HCT116 (cell line): ENCODE data around the gene MAB21L3. TPM values are rescaled to one million over a fixed set of nuclear protein-coding genes. Genes with fewer than 3 reads are reported as not detected.

ENCODE experiments used
- ATAC-seq: fragments of 200-7000 bp; cut with Tn5 transposase; 2 replicates; pipeline ENCODE4 v1.9.1; 2020; ENCODE audit warnings: mild to moderate bottlenecking, moderate library complexity
- BruUV-seq: library from RNA; stranded (reverse); fragments of 400-500 nt; replicated peaks from 2 replicates; lab custom pipeline; 2021; lab: Mats Ljungman, UMichigan
- CTCF ChIA-PET: fragments of 300-600 bp; sonication (Branson Sonifier 250); formaldehyde crosslinking; loops from one replicate; lab custom pipeline; 2021; ENCODE audit warnings: antibody characterized with exemption; lab: Charles Lee
- POLR2A ChIA-PET: fragments of 300-600, 350-600 bp; sonication (Branson Sonifier 250); formaldehyde crosslinking; loops from one replicate; lab custom pipeline; 2021; ENCODE audit warnings: antibody characterized with exemption; lab: Charles Lee
- RAD21 ChIA-PET, 2 experiments: fragments of 300-600 bp; sonication (Branson Sonifier 250); formaldehyde crosslinking; loops; one replicate each; lab custom pipeline; 2023; ENCODE audit warnings: low total read pairs in 2 of 2; ENCODE audit not compliant: uncharacterized antibody in 2 of 2, unreplicated experiment in 2 of 2, low non-redundant PET in 1 of 2; lab: Charles Lee
- DNase-seq: peaks from one replicate; pipeline ENCODE4 v3.0.0-alpha.2; 2010; ENCODE audit warnings: low read depth, low spot score
- H2AFZ ChIP-seq: fragments of 200-600 bp; shearing (Covaris generic), sonication (generic); 2 replicates; pipeline ENCODE4 v1.6.1; 2017; ENCODE audit warnings: low read depth, mixed run types, mixed read lengths, antibody characterized with exemption, low read length; ENCODE audit not compliant: poor library complexity, severe bottlenecking
- H3K27ac ChIP-seq: 2 replicates; pipeline ENCODE4 v1.5.1; 2012; ENCODE audit warnings: low read depth, low read length
- H3K27me3 ChIP-seq: fragments of 200-600 bp; sonication (generic); 2 replicates; pipeline ENCODE4 v1.6.1; 2016; ENCODE audit warnings: mixed run types, low read length, mixed read lengths; ENCODE audit not compliant: insufficient read depth
- H3K36me3 ChIP-seq, 2 experiments: fragments of 200-500 bp in 1 of 2; fragments of 200-600 bp in 1 of 2; sonication (Bioruptor generic) in 1 of 2; sonication (generic) in 1 of 2; 2 replicates each; pipeline versions ENCODE4 v1.5.1 to v1.6.1; 2014 to 2016; ENCODE audit warnings: low read length in 2 of 2, inconsistent platforms in 1 of 2, mixed read lengths in 1 of 2, mixed run types in 1 of 2; ENCODE audit not compliant: insufficient read depth in 2 of 2, control insufficient read depth in 1 of 2
- H3K4me1 ChIP-seq, 2 experiments: fragments of 200-600 bp in 1 of 2; sonication (generic) in 1 of 2; 2 replicates each; pipeline versions ENCODE4 v1.5.1 to v1.6.1; 2012 to 2017; ENCODE audit warnings: low read length in 2 of 2, inconsistent platforms in 1 of 2, mild to moderate bottlenecking in 1 of 2, mixed read lengths in 1 of 2, mixed run types in 1 of 2, moderate library complexity in 1 of 2; ENCODE audit not compliant: insufficient read depth in 2 of 2, control insufficient read depth in 1 of 2
- H3K4me2 ChIP-seq: fragments of 200-600 bp; sonication (generic); 2 replicates; pipeline ENCODE4 v1.6.1; 2017; ENCODE audit warnings: mixed run types, low read length, mixed read lengths
- H3K4me3 ChIP-seq, 2 experiments: fragments of 200-600 bp in 1 of 2; sonication (generic) in 1 of 2; replicated peaks in 1 of 2; 2 replicates each; pipeline ENCODE4 v1.5.1; 2011 to 2016; ENCODE audit warnings: low read length in 2 of 2, control low read depth in 1 of 2, low read depth in 1 of 2, mild to moderate bottlenecking in 1 of 2, mixed read lengths in 1 of 2, mixed run types in 1 of 2
- H3K79me2 ChIP-seq: fragments of 200-600 bp; sonication (generic); 2 replicates; pipeline ENCODE4 v1.6.1; 2017; ENCODE audit warnings: mild to moderate bottlenecking, mixed run types, low read length, moderate library complexity, mixed read lengths; ENCODE audit not compliant: insufficient read depth
- H3K9ac ChIP-seq: fragments of 200-600 bp; sonication (generic); 2 replicates; pipeline ENCODE4 v1.6.1; 2016; ENCODE audit warnings: low read length, mixed read lengths
- H3K9me2 ChIP-seq: fragments of 200-600 bp; sonication (generic), shearing (Covaris generic); 2 replicates; pipeline ENCODE4 v1.6.1; 2017; ENCODE audit warnings: mixed run types, mild to moderate bottlenecking, moderate library complexity; ENCODE audit not compliant: insufficient read depth
- H3K9me3 ChIP-seq, 2 experiments: fragments of 200-500 bp in 1 of 2; fragments of 200-600 bp in 1 of 2; sonication (Bioruptor generic) in 1 of 2; sonication (generic) in 1 of 2; 2 replicates each; pipeline ENCODE4 v1.6.1; 2014 to 2017; ENCODE audit warnings: low read length in 2 of 2, mixed read lengths in 2 of 2, inconsistent platforms in 1 of 2, low read depth in 1 of 2, mild to moderate bottlenecking in 1 of 2, mixed run types in 1 of 2, moderate library complexity in 1 of 2; ENCODE audit not compliant: control insufficient read depth in 1 of 2, insufficient read depth in 1 of 2
- H4K20me1 ChIP-seq: fragments of 200-600 bp; sonication (generic), shearing (Covaris generic); 2 replicates; pipeline ENCODE4 v1.6.1; 2017; ENCODE audit warnings: mixed run types, mild to moderate bottlenecking, moderate library complexity; ENCODE audit not compliant: insufficient read depth
- CBX3 ChIP-seq: IDR thresholded peaks from 2 replicates; pipeline ENCODE4 v1.6.1; 2012; ENCODE audit warnings: low read depth
- CEBPB ChIP-seq: IDR thresholded peaks from 2 replicates; pipeline ENCODE4 v1.6.1; 2012; ENCODE audit warnings: low read depth
- ELF1 ChIP-seq: IDR thresholded peaks from 2 replicates; pipeline ENCODE4 v1.6.1; 2012; ENCODE audit warnings: low read depth, borderline replicate concordance
- EZH2 ChIP-seq: fragments of 200-600 bp; sonication (generic); IDR thresholded peaks from 2 replicates; pipeline ENCODE4 v1.6.1; 2017; ENCODE audit warnings: antibody characterized with exemption, mixed run types
- EZH2phosphoT487 ChIP-seq: fragments of 200-600 bp; IDR thresholded peaks from 2 replicates; pipeline ENCODE4 v1.6.1; 2018; ENCODE audit warnings: antibody characterized with exemption, borderline replicate concordance
- FOSL1 ChIP-seq: IDR thresholded peaks from 2 replicates; pipeline ENCODE4 v1.6.1; 2012; ENCODE audit warnings: low read depth
- JUND ChIP-seq: IDR thresholded peaks from 2 replicates; pipeline ENCODE4 v1.6.1; 2012
- POLR2A ChIP-seq: IDR thresholded peaks from 2 replicates; pipeline ENCODE4 v1.7.0; 2011; ENCODE audit warnings: borderline replicate concordance; ENCODE audit not compliant: insufficient read depth, insufficient read length; ENCODE audit errors: extremely low read depth
- RAD21 ChIP-seq: IDR thresholded peaks from 2 replicates; pipeline ENCODE4 v1.6.1; 2012; ENCODE audit warnings: low read depth, mild to moderate bottlenecking
- SIN3A ChIP-seq: IDR thresholded peaks from 2 replicates; pipeline ENCODE4 v1.6.1; 2012; ENCODE audit warnings: low read depth
- SP1 ChIP-seq: IDR thresholded peaks from 2 replicates; pipeline ENCODE4 v1.6.1; 2012; ENCODE audit warnings: low read depth
- TCF7L2 ChIP-seq: IDR thresholded peaks from 2 replicates; pipeline ENCODE4 v1.7.0; 2011; ENCODE audit warnings: borderline replicate concordance, inconsistent platforms; ENCODE audit not compliant: insufficient read depth, insufficient read length; ENCODE audit errors: extremely low read depth
- YY1 ChIP-seq: IDR thresholded peaks from 2 replicates; pipeline ENCODE4 v1.6.1; 2011; ENCODE audit warnings: low read length, low read depth, moderate library complexity, mild to moderate bottlenecking; ENCODE audit not compliant: insufficient replicate concordance; ENCODE audit errors: extremely low read depth
- ZFX ChIP-seq: fragments of 450-650 bp; IDR thresholded peaks from 2 replicates; pipeline ENCODE4 v1.6.1; 2017
- ZNF274 ChIP-seq: fragments of 200-500 bp; sonication (Bioruptor generic); IDR thresholded peaks from 2 replicates; pipeline ENCODE4 v1.6.1; 2014; ENCODE audit warnings: mild to moderate bottlenecking, low read depth, low read length, inconsistent platforms
- intact Hi-C: fragments of 100-400 bp; cut with micrococcal nuclease; formaldehyde crosslinking; loops from 2 replicates; pipeline ENCODE4 v1.10.0; 2022
- total RNA-seq: library from RNA; stranded (reverse); gene quantifications from one replicate; pipeline ENCODE4 v1.2.1, GENCODE V29; 2021; ENCODE audit not compliant: unreplicated experiment
- TF ChIP-seq, protein P1 (sequence below): IDR thresholded peaks from 2 replicates; pipeline ENCODE4 v1.6.1; 2012
- TF ChIP-seq, protein P2 (sequence below): IDR thresholded peaks from 2 replicates; pipeline ENCODE4 v1.6.1; 2011; ENCODE audit warnings: mild to moderate bottlenecking, low read length, moderate library complexity; ENCODE audit not compliant: insufficient replicate concordance; ENCODE audit errors: extremely low read depth

The MAB21L3 gene
- total RNA-seq, 1 experiment from 2014 or later = not detected

DNA sequence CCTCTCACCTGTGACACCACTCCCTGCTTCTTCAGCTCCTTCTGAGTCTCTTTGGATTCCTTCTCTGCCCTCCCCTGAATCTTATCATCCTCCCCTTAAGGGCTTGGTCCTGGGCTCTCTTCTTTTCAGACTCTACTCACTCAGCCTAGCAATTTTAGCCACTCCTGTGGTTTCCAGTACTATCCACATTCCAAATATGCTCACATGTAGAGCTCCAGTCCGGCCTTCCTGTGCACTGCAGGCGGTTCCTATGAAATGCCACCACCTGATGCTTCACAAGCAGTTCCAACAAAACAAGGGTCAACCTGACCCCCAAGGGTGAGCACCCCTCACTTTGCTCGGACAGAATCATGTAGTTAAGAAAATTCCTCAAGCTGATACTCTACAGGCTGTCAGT lies 35.9 kb downstream of the MAB21L3 start:
- H3K79me2 ChIP-seq = no peaks in the 10 kb centered on the region
- H3K36me3 ChIP-seq = no peaks in the 10 kb centered on the region
- H3K27me3 ChIP-seq = no peaks in the 10 kb centered on the region
- no peak for TF ChIP-seq RAD21
- TF ChIP-seq YY1 = no peak
- TF ChIP-seq CBX3 = no peak
- TF ChIP-seq EZH2 = no peak
- TF ChIP-seq POLR2A = no peak
- TF ChIP-seq ZNF274 = no peak
- TF ChIP-seq JUND = no peak
- no peak for TF ChIP-seq SIN3A
- ChIA-PET POLR2A (interaction anchor here (1.0 kb wide), 1 partner anchor 270 kb away, joined by 3 read pairs; no protein-coding TSS in a partner anchor), RAD21 (interaction anchor here (1.4 to 1.5 kb wide), 2 partner anchors 8 to 352 kb away, joined by 4 to 5 read pairs; no protein-coding TSS in a partner anchor), CTCF (interaction anchor here (4.6 to 5.3 kb wide), 2 partner anchors 8 to 338 kb away, joined by 28 to 33 read pairs; no protein-coding TSS in a partner anchor)
- H3K4me1 ChIP-seq = peaks cover 0 to 5% of the 10 kb centered on the region in 2 experiments; a peak in 1 of 4 replicates
- no peak overlapping the region for H2AFZ ChIP-seq
- no peaks in the 10 kb centered on the region for H3K9me2 ChIP-seq
- H3K9me3 ChIP-seq = 0 out of 4 replicates have a peak, but pooled peaks cover 0 to 6% of the 10 kb centered on the region in 2 experiments
- BruUV-seq = no TSS peak
- ATAC-seq = no peak
- H3K4me3 ChIP-seq = no peak overlapping the region
- H3K27ac ChIP-seq = no peak overlapping the region
- no peak overlapping the region for H3K4me2 ChIP-seq
- no peaks in the 10 kb centered on the region for H4K20me1 ChIP-seq
- no peak overlapping the region for H3K9ac ChIP-seq
- no peak for DNase-seq
- intact Hi-C loops = loop anchor here (10.0 kb wide), 1 partner anchor 908 kb away; no protein-coding TSS in a partner anchor

DNA sequence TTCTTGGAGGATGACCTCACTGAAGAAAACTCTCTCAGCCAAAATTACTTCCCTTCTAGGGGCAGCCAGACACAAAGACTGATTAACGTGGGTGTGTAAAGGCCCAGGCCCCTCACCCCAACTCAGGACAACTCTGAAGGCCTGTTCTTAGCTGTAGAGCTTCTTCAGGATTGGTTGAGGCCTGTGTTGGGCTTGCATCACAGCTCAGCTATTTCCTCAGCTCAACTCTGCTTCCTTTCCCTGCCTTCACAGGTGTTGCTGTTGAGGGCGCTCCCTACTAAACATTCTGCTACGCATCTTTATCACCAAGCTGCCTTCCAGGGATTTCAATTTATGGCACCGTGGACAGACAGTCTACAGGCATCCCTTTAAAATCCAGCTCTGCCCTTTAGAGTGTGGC lies 36.8 kb downstream of the MAB21L3 start:
- POLR2A ChIA-PET = interaction anchor here (1.0 kb wide), 1 partner anchor 269 kb away, joined by 3 read pairs; no protein-coding TSS in a partner anchor
- no peak overlapping the region for H3K9ac ChIP-seq
- no peaks in the 10 kb centered on the region for H3K27me3 ChIP-seq
- 0 out of 4 replicates have a peak, but pooled peaks cover 0 to 6% of the 10 kb centered on the region in 2 experiments for H3K9me3 ChIP-seq
- no peak overlapping the region for H3K4me3 ChIP-seq
- no peaks in the 10 kb centered on the region for H3K9me2 ChIP-seq
- H3K36me3 ChIP-seq = no peaks in the 10 kb centered on the region
- no peak overlapping the region for H3K4me2 ChIP-seq
- no TSS peak for BruUV-seq
- H3K4me1 ChIP-seq = peaks cover 0 to 12% of the 10 kb centered on the region in 2 experiments; a peak in 2 of 4 replicates
- TF ChIP-seq, protein P1, sequence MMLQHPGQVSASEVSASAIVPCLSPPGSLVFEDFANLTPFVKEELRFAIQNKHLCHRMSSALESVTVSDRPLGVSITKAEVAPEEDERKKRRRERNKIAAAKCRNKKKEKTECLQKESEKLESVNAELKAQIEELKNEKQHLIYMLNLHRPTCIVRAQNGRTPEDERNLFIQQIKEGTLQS = no peak
- TF ChIP-seq EZH2phosphoT487 (no peak), ZNF274 (no peak), CEBPB (no peak), EZH2 (no peak), JUND (no peak), TCF7L2 (no peak), ZFX (no peak), ELF1 (no peak), YY1 (no peak), CBX3 (no peak), SIN3A (no peak), FOSL1 (no peak), SP1 (no peak)
- TF ChIP-seq, protein P2, sequence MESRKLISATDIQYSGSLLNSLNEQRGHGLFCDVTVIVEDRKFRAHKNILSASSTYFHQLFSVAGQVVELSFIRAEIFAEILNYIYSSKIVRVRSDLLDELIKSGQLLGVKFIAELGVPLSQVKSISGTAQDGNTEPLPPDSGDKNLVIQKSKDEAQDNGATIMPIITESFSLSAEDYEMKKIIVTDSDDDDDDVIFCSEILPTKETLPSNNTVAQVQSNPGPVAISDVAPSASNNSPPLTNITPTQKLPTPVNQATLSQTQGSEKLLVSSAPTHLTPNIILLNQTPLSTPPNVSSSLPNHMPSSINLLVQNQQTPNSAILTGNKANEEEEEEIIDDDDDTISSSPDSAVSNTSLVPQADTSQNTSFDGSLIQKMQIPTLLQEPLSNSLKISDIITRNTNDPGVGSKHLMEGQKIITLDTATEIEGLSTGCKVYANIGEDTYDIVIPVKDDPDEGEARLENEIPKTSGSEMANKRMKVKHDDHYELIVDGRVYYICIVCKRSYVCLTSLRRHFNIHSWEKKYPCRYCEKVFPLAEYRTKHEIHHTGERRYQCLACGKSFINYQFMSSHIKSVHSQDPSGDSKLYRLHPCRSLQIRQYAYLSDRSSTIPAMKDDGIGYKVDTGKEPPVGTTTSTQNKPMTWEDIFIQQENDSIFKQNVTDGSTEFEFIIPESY = no peak
- TF ChIP-seq, all 23 proteins: peak for 0
- DNase-seq = no peak
- H3K79me2 ChIP-seq = no peaks in the 10 kb centered on the region
- ChIA-PET RAD21 (interaction anchor here (1.4 to 1.5 kb wide), 2 partner anchors 9 to 351 kb away, joined by 4 to 5 read pairs; no protein-coding TSS in a partner anchor), CTCF (interaction anchor here (1.0 to 6.3 kb wide), 4 partner anchors 9 to 352 kb away, joined by 3 to 33 read pairs (median 26); no protein-coding TSS in a partner anchor)
- no peak overlapping the region for H3K27ac ChIP-seq
- ATAC-seq = no peak
- H4K20me1 ChIP-seq = no peaks in the 10 kb centered on the region
- intact Hi-C loops = loop anchor here (10.0 kb wide), 1 partner anchor 907 kb away; no protein-coding TSS in a partner anchor
- no peak overlapping the region for H2AFZ ChIP-seq
